GM12878 (cell line): ENCODE data around the gene ARHGEF1. TPM values are rescaled to one million over a fixed set of nuclear protein-coding genes. Genes with fewer than 3 reads are reported as not detected.

Source experiments
- BACH1 ChIP-seq: fragments of 450-650 bp; IDR thresholded peaks from 2 replicates; pipeline ENCODE4 v1.6.1; 2017; ENCODE audit warnings: mild to moderate bottlenecking, borderline replicate concordance
- BRCA1 ChIP-seq: IDR thresholded peaks from 2 replicates; pipeline ENCODE4 v1.6.1; 2011; ENCODE audit warnings: low read depth, low read length, improper control_type of control experiment
- CBFB ChIP-seq: IDR thresholded peaks from 2 replicates; pipeline ENCODE4 v1.6.1; 2016; ENCODE audit warnings: antibody characterized with exemption, low read depth
- CBX3 ChIP-seq: fragments of 200-600 bp; sonication (generic); IDR thresholded peaks from 2 replicates; pipeline ENCODE4 v1.6.1; 2016; ENCODE audit warnings: low read depth, borderline replicate concordance
- HCFC1 ChIP-seq: fragments of 150-350 bp; IDR thresholded peaks from 2 replicates; pipeline ENCODE4 v1.6.1; 2014; ENCODE audit warnings: low read length
- IKZF2 ChIP-seq, 2 experiments: fragments of 450-650 bp; IDR thresholded peaks; 2 replicates each; pipeline ENCODE4 v1.6.1; 2017; ENCODE audit warnings: mild to moderate bottlenecking in 2 of 2, moderate library complexity in 2 of 2
- KDM1A ChIP-seq: fragments of 200-600 bp; sonication (generic); IDR thresholded peaks from 2 replicates; pipeline ENCODE4 v1.6.1; 2016; ENCODE audit warnings: borderline replicate concordance
- MXI1 ChIP-seq: fragments of 150-350 bp; IDR thresholded peaks from 2 replicates; pipeline ENCODE4 v1.6.1; 2011; ENCODE audit warnings: low read depth, mild to moderate bottlenecking, inconsistent platforms, low read length, improper control_type of control experiment
- MYC ChIP-seq: IDR thresholded peaks from 2 replicates; pipeline ENCODE4 v1.6.1; 2011; ENCODE audit warnings: mild to moderate bottlenecking, low read length, moderate library complexity, inconsistent platforms; ENCODE audit not compliant: insufficient read depth, insufficient replicate concordance, insufficient read length, severe bottlenecking
- NFXL1 ChIP-seq: fragments of 450-650 bp; IDR thresholded peaks from 2 replicates; pipeline ENCODE4 v1.6.1; 2017; ENCODE audit warnings: antibody characterized with exemption, mild to moderate bottlenecking, borderline replicate concordance
- POLR2A ChIP-seq: IDR thresholded peaks from 2 replicates; pipeline ENCODE4 v1.6.1; 2011; ENCODE audit warnings: low read depth, mild to moderate bottlenecking, low read length
- POLR2AphosphoS2 ChIP-seq: IDR thresholded peaks from 2 replicates; pipeline ENCODE4 v1.6.1; 2011; ENCODE audit warnings: low read depth, mild to moderate bottlenecking, low read length, improper control_type of control experiment, moderate library complexity
- POLR2AphosphoS5 ChIP-seq: IDR thresholded peaks from 2 replicates; pipeline ENCODE4 v1.6.1; 2011; ENCODE audit warnings: mild to moderate bottlenecking, low read length, inconsistent platforms
- RCOR1 ChIP-seq: conservative IDR thresholded peaks from 2 replicates; pipeline ENCODE4 v1.6.1; 2012; ENCODE audit warnings: low read depth, low read length, improper control_type of control experiment
- SIX5 ChIP-seq: IDR thresholded peaks from 2 replicates; pipeline ENCODE4 v1.6.1; 2011; ENCODE audit warnings: mild to moderate bottlenecking, low read depth, low read length, moderate library complexity; ENCODE audit not compliant: severe bottlenecking
- STAT1 ChIP-seq: fragments of 450-650 bp; conservative IDR thresholded peaks from 2 replicates; pipeline ENCODE4 v1.6.1; 2014; ENCODE audit warnings: antibody characterized with exemption, mild to moderate bottlenecking
- SUPT20H ChIP-seq: IDR thresholded peaks from 2 replicates; pipeline ENCODE4 v1.6.1; 2011; ENCODE audit warnings: low read depth, mild to moderate bottlenecking, low read length, moderate library complexity, borderline replicate concordance; ENCODE audit not compliant: control insufficient read depth
- WRNIP1 ChIP-seq: IDR thresholded peaks from 2 replicates; pipeline ENCODE4 v1.6.1; 2011; ENCODE audit warnings: low read depth, low read length, improper control_type of control experiment, borderline replicate concordance
- YBX1 ChIP-seq: fragments of 450-650 bp; IDR thresholded peaks from 2 replicates; pipeline ENCODE4 v1.6.1; 2016; ENCODE audit warnings: antibody characterized with exemption
- ZNF217 ChIP-seq: fragments of 450-650 bp; IDR thresholded peaks from 2 replicates; pipeline ENCODE4 v1.6.1; 2017; ENCODE audit warnings: antibody characterized with exemption, mild to moderate bottlenecking
- ZNF622 ChIP-seq: fragments of 450-650 bp; IDR thresholded peaks from 2 replicates; pipeline ENCODE4 v1.6.1; 2017; ENCODE audit warnings: mild to moderate bottlenecking, inconsistent platforms
- polyA plus RNA-seq, 11 experiments: library from polyadenylated mRNA; depleted of rRNA in 4 of 11; unstranded in 6 of 11; stranded (reverse) in 5 of 11; fragments of >200 nt; fragmentation: Nextera tagmentation in 4 of 11; fragmentation: Illumina TruSeq in 1 of 11; extraction: Ambion mirVana in 4 of 11; extraction: Trizol in 1 of 11; gene quantifications; 1 replicate in 1 of 11; 2 replicates in 10 of 11; pipeline versions ENCODE4 v1.2.1 to v1.2.3, GENCODE V29; 2011 to 2016; ENCODE audit warnings: inconsistent platforms in 2 of 11, missing spikeins in 2 of 11, low read depth in 1 of 11
- total RNA-seq, 4 experiments: library from RNA; depleted of rRNA in 3 of 4; stranded (reverse); fragments of >200 nt in 3 of 4; fragmentation: Illumina TruSeq in 1 of 4; extraction: Trizol in 1 of 4; gene quantifications; 2 replicates each; pipeline versions ENCODE4 v1.2.1 to v1.2.3, GENCODE V29; 2013 to 2021
- TF ChIP-seq, protein P1 (sequence below): IDR thresholded peaks from 2 replicates; pipeline ENCODE4 v1.6.1; 2011; ENCODE audit warnings: low read depth, mild to moderate bottlenecking, low read length, moderate library complexity, borderline replicate concordance; ENCODE audit errors: extremely low read depth
- TF ChIP-seq, protein P2 (sequence below): fragments of 450-650 bp; IDR thresholded peaks from 2 replicates; pipeline ENCODE4 v1.6.1; 2017; ENCODE audit warnings: mild to moderate bottlenecking, low read depth, inconsistent platforms; ENCODE audit not compliant: poor library complexity, severe bottlenecking
- TF ChIP-seq, protein P3 (sequence below): fragments of 450-650 bp; formaldehyde crosslinking; IDR thresholded peaks from 2 replicates; pipeline ENCODE4 v1.4.0; 2022; ENCODE audit warnings: mild to moderate bottlenecking, moderate library complexity

Gene ARHGEF1
- total and polyA plus RNA-seq, 10 of the 15 experiments (the other 5 are each of a cell fraction or from before 2014, with no cell fraction given), result 1.2 to 207 (median 53.9) TPM

DNA sequence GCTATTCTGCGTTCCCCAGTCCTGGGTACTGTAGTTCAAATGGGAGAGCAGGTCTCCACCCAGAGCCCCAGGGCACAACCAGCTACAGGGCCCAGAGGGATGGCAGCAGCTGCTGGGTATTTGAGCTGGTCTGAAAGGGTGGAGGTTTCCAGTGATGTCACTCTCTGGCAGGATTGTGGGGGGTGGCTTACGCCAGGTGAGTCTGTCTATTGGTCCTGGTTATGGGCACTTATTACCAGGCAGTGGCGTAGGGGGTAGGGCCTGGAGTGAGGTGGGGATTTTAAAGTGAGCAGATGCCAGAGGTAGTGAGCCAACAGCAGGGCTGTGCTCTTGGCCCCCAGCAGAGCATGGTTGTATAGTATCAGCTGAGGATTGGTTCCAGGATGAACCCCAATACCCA lies 16.7 kb upstream of the ARHGEF1 start (continued):
- TF ChIP-seq BACH1, result 0 out of 2 replicates have a peak, but pooled peaks have one; percentile 27
- TF ChIP-seq SIX5, result no peak
- TF ChIP-seq, protein P1, sequence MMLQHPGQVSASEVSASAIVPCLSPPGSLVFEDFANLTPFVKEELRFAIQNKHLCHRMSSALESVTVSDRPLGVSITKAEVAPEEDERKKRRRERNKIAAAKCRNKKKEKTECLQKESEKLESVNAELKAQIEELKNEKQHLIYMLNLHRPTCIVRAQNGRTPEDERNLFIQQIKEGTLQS, result no peak
- no peak for TF ChIP-seq ZNF622
- no peak for TF ChIP-seq MYC
- no peak for TF ChIP-seq HCFC1
- TF ChIP-seq POLR2A, result peak; percentile 64; the same call in 1 of the 2 replicates
- no peak for TF ChIP-seq SUPT20H
- TF ChIP-seq CBX3, result no peak
- TF ChIP-seq, protein P2, sequence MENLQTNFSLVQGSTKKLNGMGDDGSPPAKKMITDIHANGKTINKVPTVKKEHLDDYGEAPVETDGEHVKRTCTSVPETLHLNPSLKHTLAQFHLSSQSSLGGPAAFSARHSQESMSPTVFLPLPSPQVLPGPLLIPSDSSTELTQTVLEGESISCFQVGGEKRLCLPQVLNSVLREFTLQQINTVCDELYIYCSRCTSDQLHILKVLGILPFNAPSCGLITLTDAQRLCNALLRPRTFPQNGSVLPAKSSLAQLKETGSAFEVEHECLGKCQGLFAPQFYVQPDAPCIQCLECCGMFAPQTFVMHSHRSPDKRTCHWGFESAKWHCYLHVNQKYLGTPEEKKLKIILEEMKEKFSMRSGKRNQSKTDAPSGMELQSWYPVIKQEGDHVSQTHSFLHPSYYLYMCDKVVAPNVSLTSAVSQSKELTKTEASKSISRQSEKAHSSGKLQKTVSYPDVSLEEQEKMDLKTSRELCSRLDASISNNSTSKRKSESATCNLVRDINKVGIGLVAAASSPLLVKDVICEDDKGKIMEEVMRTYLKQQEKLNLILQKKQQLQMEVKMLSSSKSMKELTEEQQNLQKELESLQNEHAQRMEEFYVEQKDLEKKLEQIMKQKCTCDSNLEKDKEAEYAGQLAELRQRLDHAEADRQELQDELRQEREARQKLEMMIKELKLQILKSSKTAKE, result no peak
- no peak for TF ChIP-seq IKZF2 (IDR thresholded peaks at IDR 0.05)
- TF ChIP-seq POLR2AphosphoS5, result peak; percentile 53
- TF ChIP-seq MXI1, result no peak
- TF ChIP-seq CBFB, result 0 out of 2 replicates have a peak, but pooled peaks have one; percentile 22
- TF ChIP-seq ZNF217, result no peak
- no peak for TF ChIP-seq STAT1
- TF ChIP-seq YBX1, result no peak
- TF ChIP-seq KDM1A, result no peak
- TF ChIP-seq NFXL1, result no peak
- TF ChIP-seq POLR2AphosphoS2, result no peak
- no peak for TF ChIP-seq RCOR1
- TF ChIP-seq BRCA1, result no peak
- TF ChIP-seq WRNIP1, result no peak
- TF ChIP-seq, protein P3, sequence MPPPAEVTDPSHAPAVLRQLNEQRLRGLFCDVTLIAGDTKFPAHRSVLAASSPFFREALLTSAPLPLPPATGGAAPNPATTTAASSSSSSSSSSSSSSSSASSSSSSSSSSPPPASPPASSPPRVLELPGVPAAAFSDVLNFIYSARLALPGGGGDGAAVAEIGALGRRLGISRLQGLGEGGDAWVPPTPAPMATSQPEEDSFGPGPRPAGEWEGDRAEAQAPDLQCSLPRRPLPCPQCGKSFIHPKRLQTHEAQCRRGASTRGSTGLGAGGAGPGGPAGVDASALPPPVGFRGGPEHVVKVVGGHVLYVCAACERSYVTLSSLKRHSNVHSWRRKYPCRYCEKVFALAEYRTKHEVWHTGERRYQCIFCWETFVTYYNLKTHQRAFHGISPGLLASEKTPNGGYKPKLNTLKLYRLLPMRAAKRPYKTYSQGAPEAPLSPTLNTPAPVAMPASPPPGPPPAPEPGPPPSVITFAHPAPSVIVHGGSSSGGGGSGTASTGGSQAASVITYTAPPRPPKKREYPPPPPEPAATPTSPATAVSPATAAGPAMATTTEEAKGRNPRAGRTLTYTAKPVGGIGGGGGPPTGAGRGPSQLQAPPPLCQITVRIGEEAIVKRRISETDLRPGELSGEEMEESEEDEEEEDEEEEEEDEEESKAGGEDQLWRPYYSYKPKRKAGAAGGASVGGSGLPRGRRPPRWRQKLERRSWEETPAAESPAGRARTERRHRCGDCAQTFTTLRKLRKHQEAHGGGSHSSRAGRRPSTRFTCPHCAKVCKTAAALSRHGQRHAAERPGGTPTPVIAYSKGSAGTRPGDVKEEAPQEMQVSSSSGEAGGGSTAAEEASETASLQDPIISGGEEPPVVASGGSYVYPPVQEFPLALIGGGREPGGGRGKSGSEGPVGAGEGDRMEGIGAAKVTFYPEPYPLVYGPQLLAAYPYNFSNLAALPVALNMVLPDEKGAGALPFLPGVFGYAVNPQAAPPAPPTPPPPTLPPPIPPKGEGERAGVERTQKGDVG (CRISPR knock-in tag), result no peak
